ENCODE data around the gene S100A8. TPM values are rescaled to one million over a fixed set of nuclear protein-coding genes. Genes with fewer than 3 reads are reported as not detected.

The S100A8 gene
- total RNA-seq, 1 experiment from 2014 or later: not detected

GRCh38 chr1:153354515-153355193 is 36.2 kb downstream of the S100A8 start:
- BruUV-seq (replicated peaks): no TSS peak
- H3K36me3 ChIP-seq (ENCODE audit: control insufficient read depth, insufficient read depth, low read length): no peaks in the 10 kb centered on the region
- ATAC-seq (no peak), DNase-seq (ENCODE audit: low read depth, low spot score) (no peak)
- in situ Hi-C loops (cut with HindIII; ENCODE audit: low pct_unique_long_range_greater_than_20kb, low sequenced_read_pairs): loop anchor here (10.0 to 25.0 kb wide), 2 partner anchors 140 to 258 kb away; partner anchors contain the start of genes S100A14 and S100A16
- H3K27ac ChIP-seq (ENCODE audit: low read length): no peak overlapping the region
- peaks cover 10% of the 10 kb centered on the region for H3K27me3 ChIP-seq (ENCODE audit: control insufficient read depth, insufficient read depth, low read length)
- TF ChIP-seq CTCF (IDR thresholded peaks at IDR 0.05): no peak
- TF ChIP-seq SIN3A (IDR thresholded peaks at IDR 0.05; ENCODE audit: borderline replicate concordance, insufficient read depth, low read depth, low read length): no peak
- no peak for TF ChIP-seq REST (IDR thresholded peaks at IDR 0.05; ENCODE audit: insufficient read depth in 1 of 2, low read depth in 2 of 2, low read length in 1 of 2)
- no peak for TF ChIP-seq POLR2AphosphoS5 (IDR thresholded peaks at IDR 0.05; ENCODE audit: low read depth, low read length)
- no peak for TF ChIP-seq TCF7L2 (IDR thresholded peaks at IDR 0.05; ENCODE audit: low read depth, low read length)
- no peak overlapping the region for H3K4me3 ChIP-seq (ENCODE audit: low read depth in 2 of 2, low read length in 2 of 2)
- POLR2A ChIA-PET: no interaction called here
- intact Hi-C loops (cut with micrococcal nuclease; ENCODE audit: unreplicated experiment): no loop called here
- 0 out of 2 replicates have a peak, but pooled peaks cover 3% of the 10 kb centered on the region for H3K4me1 ChIP-seq (ENCODE audit: control insufficient read depth, insufficient read depth, low read length)
- H3K9me3 ChIP-seq (ENCODE audit: control insufficient read depth, insufficient read depth, low read depth, low read length): no peaks in the 10 kb centered on the region
- CTCF ChIA-PET: interaction anchor here (0.6 to 2.4 kb wide), 8 partner anchors 136 to 214 kb away, joined by 3 to 26 read pairs (median 6); no protein-coding TSS in a partner anchor

- ChIA-PET CTCF (interaction anchor here (0.6 to 2.4 kb wide), 13 partner anchors 35 to 327 kb away, joined by 3 to 26 read pairs (median 5); no protein-coding TSS in a partner anchor), POLR2A (no interaction called here)
- no peaks in the 10 kb centered on the region for H3K9me3 ChIP-seq (ENCODE audit: control insufficient read depth, insufficient read depth, low read depth, low read length)
- no peak overlapping the region for H3K4me3 ChIP-seq (ENCODE audit: low read depth in 2 of 2, low read length in 2 of 2)
- intact Hi-C loops (cut with micrococcal nuclease; ENCODE audit: unreplicated experiment): no loop called here
- DNase-seq (ENCODE audit: low read depth, low spot score): no peak
- BruUV-seq (replicated peaks): no TSS peak
- no peaks in the 10 kb centered on the region for H3K36me3 ChIP-seq (ENCODE audit: control insufficient read depth, insufficient read depth, low read length)
- in situ Hi-C loops (cut with HindIII; ENCODE audit: low pct_unique_long_range_greater_than_20kb, low sequenced_read_pairs): loop anchor here (10.0 to 25.0 kb wide), 2 partner anchors 141 to 259 kb away; partner anchors contain the start of genes S100A14 and S100A16
- peaks cover 10% of the 10 kb centered on the region for H3K27me3 ChIP-seq (ENCODE audit: control insufficient read depth, insufficient read depth, low read length)
- TF ChIP-seq SIN3A (IDR thresholded peaks at IDR 0.05; ENCODE audit: borderline replicate concordance, insufficient read depth, low read depth, low read length) (no peak), CTCF (IDR thresholded peaks at IDR 0.05) (peak; percentile 80)
- peak; percentile 67 for ATAC-seq
- H3K27ac ChIP-seq (ENCODE audit: low read length): no peak overlapping the region
- 0 out of 2 replicates have a peak, but pooled peaks cover 3% of the 10 kb centered on the region for H3K4me1 ChIP-seq (ENCODE audit: control insufficient read depth, insufficient read depth, low read length)
Observed at GRCh38 chr1:153353226-153353947, 37.5 kb downstream of the S100A8 start.
